Neutrophil (primary cell): ENCODE data around the gene KPNA4.
"Not testable (repeated sequence)": the region's sequence is repeated elsewhere in the genome, so short reads cannot be mapped to it uniquely, and the experiment has no call there.

Experiments used
- H3K27ac ChIP-seq: fragments of 200-600 bp; sonication (generic); 2 replicates; pipeline ENCODE4 v1.5.1; 2016; ENCODE audit warnings: mild to moderate bottlenecking, moderate library complexity
- H3K27me3 ChIP-seq: fragments of 200-600 bp; sonication (generic); 2 replicates; pipeline ENCODE4 v1.6.0; 2016; ENCODE audit warnings: mild to moderate bottlenecking
- H3K36me3 ChIP-seq: fragments of 200-600 bp; sonication (generic); 2 replicates; pipeline ENCODE4 v1.5.1; 2017
- H3K4me1 ChIP-seq, 2 experiments: fragments of 200-600 bp in 1 of 2; sonication (generic) in 1 of 2; 1 replicate in 1 of 2; 2 replicates in 1 of 2; pipeline versions ENCODE4 v1.5.1 to v1.6.1; 2013 to 2016; ENCODE audit warnings: low read depth in 1 of 2, low read length in 1 of 2, mild to moderate bottlenecking in 1 of 2, moderate library complexity in 1 of 2; ENCODE audit not compliant: control insufficient read depth in 1 of 2, insufficient read depth in 1 of 2
- H3K4me3 ChIP-seq, 2 experiments: fragments of 200-600 bp in 1 of 2; sonication (generic) in 1 of 2; 1 replicate in 1 of 2; 2 replicates in 1 of 2; pipeline ENCODE4 v1.5.1; 2013 to 2016; ENCODE audit warnings: low read depth in 1 of 2, low read length in 1 of 2, mild to moderate bottlenecking in 1 of 2, moderate library complexity in 1 of 2
- H3K9me3 ChIP-seq: fragments of 200-600 bp; sonication (generic); 2 replicates; pipeline ENCODE4 v1.5.1; 2016
- TF ChIP-seq, protein P1 (sequence below): fragments of 200-600 bp; sonication (generic); IDR thresholded peaks from 2 replicates; pipeline ENCODE4 v1.5.1; 2016; ENCODE audit warnings: antibody characterized with exemption

Gene KPNA4

DNA sequence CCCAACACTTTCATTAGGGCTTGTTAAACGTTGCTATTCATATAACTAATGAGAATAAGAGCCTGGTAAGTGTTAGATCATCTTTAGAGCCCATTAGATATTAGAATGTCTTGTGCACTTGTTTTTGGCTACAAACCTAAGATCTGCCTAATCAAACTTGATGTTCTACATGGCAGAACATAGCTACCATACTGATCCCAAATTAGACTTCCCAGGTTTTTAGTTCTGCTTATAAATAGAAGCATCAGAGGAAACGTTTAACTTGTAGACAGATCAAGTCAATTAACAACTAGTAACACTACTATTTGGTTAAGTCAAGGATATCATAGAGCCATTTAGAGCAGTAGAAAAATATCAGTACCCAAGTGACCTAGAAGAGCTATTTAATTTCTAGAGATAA is 11.7 kb upstream of the KPNA4 start:
- TF ChIP-seq, protein P1, sequence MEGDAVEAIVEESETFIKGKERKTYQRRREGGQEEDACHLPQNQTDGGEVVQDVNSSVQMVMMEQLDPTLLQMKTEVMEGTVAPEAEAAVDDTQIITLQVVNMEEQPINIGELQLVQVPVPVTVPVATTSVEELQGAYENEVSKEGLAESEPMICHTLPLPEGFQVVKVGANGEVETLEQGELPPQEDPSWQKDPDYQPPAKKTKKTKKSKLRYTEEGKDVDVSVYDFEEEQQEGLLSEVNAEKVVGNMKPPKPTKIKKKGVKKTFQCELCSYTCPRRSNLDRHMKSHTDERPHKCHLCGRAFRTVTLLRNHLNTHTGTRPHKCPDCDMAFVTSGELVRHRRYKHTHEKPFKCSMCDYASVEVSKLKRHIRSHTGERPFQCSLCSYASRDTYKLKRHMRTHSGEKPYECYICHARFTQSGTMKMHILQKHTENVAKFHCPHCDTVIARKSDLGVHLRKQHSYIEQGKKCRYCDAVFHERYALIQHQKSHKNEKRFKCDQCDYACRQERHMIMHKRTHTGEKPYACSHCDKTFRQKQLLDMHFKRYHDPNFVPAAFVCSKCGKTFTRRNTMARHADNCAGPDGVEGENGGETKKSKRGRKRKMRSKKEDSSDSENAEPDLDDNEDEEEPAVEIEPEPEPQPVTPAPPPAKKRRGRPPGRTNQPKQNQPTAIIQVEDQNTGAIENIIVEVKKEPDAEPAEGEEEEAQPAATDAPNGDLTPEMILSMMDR, result no peak
- H3K27me3 ChIP-seq, result no peaks in the 10 kb centered on the region
- no peaks in the 10 kb centered on the region for H3K9me3 ChIP-seq
- H3K4me1 ChIP-seq, result no peaks in the 10 kb centered on the region
- no peak overlapping the region for H3K27ac ChIP-seq
- no peaks in the 10 kb centered on the region for H3K36me3 ChIP-seq
- H3K4me3 ChIP-seq, result no peak overlapping the region

DNA sequence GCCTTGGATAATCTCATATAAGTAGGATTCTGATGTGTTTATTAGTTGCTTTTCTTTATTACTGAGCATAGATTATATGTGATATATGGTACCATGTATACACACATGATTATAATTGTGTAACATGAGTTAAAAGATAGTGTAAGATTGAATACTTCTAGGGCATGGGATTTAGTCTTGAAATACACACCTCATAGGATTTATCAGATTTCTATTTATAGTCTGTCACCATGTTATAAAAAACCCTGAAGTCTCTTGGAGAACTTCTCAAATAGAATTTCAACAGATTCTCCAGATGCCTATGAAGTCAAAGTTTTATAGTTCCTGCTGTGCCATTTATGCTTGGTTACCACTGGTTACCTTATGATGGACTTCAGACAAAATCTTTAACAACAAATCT is 11.2 kb upstream of the KPNA4 start:
- Histone ChIP-seq H3K4me1 (no peaks in the 10 kb centered on the region), H3K4me3 (no peak overlapping the region), H3K9me3 (no peaks in the 10 kb centered on the region), H3K27me3 (no peaks in the 10 kb centered on the region), H3K36me3 (no peaks in the 10 kb centered on the region), H3K27ac (no peak overlapping the region)
- TF ChIP-seq, protein P1, result no peak

DNA sequence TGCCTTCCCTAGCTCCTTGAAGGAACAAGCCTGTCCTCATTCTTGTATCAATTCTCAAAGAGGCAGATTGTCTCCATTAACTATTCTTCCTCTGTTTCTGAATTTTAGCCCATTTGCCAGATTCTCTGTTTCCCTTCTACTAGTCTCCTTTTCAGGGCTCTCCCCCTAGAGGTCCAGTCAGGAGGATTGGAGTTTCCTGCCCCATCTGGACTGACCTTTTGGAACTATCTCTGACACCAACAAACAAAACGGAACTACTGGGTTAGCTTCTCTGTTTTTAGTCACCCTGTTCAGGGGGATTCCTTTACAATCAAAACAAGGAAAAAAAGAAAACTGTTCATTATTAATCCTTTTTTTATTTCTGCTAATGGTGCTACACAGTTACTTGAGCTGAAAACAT is 10.2 kb upstream of the KPNA4 start:
- no peak overlapping the region for H3K4me3 ChIP-seq
- no peak overlapping the region for H3K27ac ChIP-seq
- TF ChIP-seq, protein P1, result no peak
- no peaks in the 10 kb centered on the region for H3K9me3 ChIP-seq
- H3K27me3 ChIP-seq, result no peaks in the 10 kb centered on the region
- H3K36me3 ChIP-seq, result no peaks in the 10 kb centered on the region
- H3K4me1 ChIP-seq, result no peaks in the 10 kb centered on the region

DNA sequence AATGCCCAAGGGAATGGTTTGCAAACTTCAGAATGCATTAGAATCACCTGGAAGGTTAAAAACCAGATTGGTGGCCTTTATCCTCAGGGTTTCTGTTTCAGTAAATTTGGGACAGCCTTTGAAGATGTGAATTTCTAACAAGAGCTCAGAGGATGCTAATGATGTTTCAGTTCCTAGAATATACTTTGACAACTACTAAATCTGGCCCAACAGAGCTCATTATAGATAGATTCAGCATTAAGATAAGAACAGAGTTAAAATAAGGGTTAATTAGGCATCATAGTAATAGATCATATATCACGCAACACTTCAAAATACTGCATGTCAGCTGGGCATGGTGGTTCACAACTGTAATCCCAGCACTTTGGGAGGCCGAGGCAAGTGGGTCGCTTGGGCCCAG is 9.3 kb upstream of the KPNA4 start:
- Histone ChIP-seq H3K4me3 (no peak overlapping the region), H3K36me3 (no peaks in the 10 kb centered on the region), H3K9me3 (no peaks in the 10 kb centered on the region), H3K27me3 (no peaks in the 10 kb centered on the region), H3K4me1 (peaks cover 8 to 9% of the 10 kb centered on the region in 2 experiments), H3K27ac (no peak overlapping the region)
- TF ChIP-seq, protein P1, result no peak

DNA sequence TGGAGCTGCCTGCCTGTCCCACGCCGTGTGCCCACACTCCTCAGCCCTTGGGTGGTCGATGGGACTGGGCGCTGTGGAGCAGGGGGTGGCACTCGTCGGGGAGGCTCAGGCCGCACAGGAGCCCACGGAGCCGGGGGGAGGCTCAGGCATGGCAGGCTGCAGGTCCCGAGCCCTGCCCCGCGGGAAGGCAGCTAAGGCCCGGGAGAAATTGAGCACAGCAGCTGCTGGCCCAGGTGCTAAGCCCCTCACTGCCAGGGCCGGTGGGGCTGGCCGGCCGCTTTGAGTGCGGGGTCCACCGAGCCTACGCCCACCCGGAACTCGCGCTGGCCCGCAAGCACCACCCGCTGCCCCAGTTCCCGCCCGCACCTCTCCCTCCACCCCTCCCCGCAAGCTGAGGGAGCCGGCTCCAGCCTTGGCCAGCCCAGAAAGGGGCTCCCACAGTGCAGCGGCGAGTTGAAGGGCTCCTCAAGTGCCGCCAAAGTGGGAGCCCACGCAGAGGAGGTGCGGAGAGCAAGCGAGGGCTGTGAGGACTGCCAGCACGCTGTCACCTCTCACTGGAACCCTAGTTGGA is 8.7 kb upstream of the KPNA4 start:
- not testable (repeated sequence) for H3K36me3 ChIP-seq, H3K27ac ChIP-seq, H3K27me3 ChIP-seq, H3K9me3 ChIP-seq, H3K4me1 ChIP-seq, H3K4me3 ChIP-seq

DNA sequence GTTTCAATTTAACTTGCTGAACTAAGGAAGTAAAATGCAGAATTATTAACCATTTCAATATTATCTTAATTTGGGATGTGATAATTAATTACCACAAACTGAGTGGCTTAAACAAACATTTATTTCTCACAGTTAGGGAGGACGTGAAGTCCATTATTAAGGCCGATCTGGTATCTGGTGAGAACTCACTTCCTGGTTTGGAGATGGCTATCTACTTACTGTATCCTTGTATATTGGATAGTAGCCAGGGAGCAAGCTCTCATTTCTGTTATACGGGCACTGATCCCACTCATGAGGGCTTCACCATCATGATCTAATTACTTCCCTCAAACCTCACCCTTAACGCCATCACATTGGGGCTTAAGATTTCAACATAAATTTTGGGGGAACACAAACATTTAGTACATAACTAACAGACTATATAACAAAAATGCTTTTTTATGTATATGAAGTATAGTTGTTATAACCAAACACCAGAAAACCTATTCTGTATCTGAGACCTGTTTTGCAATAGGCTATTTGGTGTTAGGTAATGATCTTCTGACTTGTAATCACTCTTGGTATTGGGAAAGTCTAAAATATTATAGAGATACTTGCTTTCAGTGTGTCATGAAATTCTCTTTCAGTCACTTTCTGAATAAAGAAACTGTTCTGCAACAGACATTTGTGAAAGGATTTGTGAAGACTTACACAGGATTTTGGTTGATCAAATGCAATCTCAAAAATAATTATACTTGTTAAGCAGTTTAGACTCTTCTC is 4.7 kb upstream of the KPNA4 start:
- Histone ChIP-seq H3K9me3 (no peaks in the 10 kb centered on the region), H3K27me3 (no peaks in the 10 kb centered on the region), H3K36me3 (no peaks in the 10 kb centered on the region), H3K4me3 (no peak overlapping the region), H3K4me1 (peaks cover 24% of the 10 kb centered on the region in 2 experiments), H3K27ac (peak overlapping the region; percentile 2)
- TF ChIP-seq, protein P1, result no peak
